Activated CD4-positive, alpha-beta T cell treated with anti-CD3 and anti-CD28 coated beads for 1 hour (primary cell): ENCODE results near the gene SLC35E3.
"Not testable (repeated sequence)": the region's sequence is repeated elsewhere in the genome, so short reads cannot be mapped to it uniquely, and the experiment has no call there.

Experiments used
- DNase-seq: peaks from one replicate; pipeline ENCODE4 v3.0.0-alpha.2; 2020

The SLC35E3 gene

DNA sequence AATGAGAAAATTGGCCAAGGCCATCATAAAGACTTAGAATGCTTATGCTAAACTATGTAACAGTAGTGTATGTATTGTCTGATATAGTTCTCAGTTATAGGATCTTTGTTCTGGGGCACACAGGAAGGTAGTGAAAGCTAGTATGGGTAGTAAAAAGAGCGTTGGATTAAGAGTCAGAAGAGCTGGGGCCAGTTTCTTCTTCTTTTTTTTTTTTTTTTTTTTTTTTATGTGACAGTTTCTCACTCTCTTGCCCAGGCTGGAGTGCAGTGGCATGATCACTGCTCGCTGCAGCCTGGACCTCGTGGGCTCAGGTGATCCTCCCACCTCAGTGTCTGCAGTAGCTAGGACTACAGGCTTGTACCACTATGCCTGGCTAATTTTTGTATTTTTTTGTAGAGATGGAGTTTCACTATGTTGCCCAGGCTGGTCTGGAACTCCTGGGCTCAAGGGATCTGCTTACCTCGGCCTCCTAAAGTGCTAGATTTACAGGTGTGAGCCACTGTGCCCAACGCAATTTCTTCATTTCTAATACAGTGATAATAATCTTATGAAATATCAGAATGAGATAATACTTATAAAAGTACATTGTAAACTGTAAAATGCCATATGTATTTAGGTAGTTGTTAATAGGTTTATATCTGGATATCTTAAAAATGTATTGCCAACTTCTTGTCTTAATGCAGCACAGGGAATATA is 69.4 kb downstream of the SLC35E3 start:
- DNase-seq = no peak

DNA sequence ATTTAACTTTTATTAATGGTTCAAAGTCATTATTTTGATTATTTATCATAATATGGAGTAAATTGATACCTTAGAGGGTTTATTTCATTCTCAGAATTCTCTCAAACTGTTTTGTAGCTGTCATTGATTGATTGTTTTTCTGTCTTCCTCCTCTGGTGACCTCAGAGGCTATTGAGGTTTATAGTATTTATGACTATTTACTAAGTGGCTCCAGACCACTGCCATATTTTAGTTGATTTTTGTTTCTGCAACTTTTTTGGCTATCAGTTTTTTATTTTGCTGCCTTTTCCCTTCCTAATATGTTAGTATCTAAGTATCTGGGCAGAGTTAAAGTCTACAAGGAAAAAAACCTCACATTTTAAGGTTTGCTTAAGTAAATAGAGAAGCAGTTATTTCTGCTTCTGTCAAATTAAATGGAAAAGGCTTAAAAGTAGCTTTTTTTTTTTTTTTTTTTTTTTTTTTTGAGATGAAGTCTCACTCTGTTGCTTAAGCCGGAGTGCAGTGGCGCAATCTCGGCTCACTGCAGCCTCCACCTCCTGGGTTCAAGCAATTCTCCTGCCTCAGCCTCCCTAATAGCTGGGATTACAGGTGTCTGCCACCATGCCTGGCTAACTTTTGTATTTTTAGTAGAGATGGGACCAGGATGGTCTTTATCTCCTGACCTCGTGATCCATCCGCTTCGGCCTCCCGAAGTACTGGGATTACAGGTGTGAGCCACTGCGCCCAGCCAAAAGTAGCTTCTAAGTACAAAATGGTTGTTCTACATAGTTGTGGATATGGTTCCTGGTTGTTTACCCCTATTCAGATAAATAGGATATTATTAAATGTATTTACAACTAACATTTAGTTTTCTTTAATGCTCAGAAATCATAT is 70.2 kb downstream of the SLC35E3 start:
- DNase-seq = no peak

DNA sequence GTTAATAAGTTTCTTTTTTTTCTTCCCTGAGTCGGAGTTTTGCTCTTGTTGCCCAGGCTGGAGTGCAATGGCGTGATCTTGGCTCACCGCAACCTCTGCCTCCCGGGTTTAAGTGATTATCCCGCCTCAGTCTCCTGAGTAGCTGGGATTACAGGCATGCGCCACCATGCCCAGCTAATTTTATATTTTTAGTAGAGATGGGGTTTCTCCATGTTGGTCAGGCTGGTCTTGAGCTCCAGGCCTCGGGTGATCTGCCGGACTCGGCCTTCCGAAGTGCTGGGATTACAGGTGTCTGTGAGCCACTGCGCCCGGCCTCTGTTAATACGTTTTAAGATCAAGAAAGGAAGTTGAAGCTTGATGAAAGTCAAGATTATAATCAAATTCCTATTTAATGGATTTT is 73.5 kb downstream of the SLC35E3 start:
- DNase-seq = not testable (repeated sequence)

DNA sequence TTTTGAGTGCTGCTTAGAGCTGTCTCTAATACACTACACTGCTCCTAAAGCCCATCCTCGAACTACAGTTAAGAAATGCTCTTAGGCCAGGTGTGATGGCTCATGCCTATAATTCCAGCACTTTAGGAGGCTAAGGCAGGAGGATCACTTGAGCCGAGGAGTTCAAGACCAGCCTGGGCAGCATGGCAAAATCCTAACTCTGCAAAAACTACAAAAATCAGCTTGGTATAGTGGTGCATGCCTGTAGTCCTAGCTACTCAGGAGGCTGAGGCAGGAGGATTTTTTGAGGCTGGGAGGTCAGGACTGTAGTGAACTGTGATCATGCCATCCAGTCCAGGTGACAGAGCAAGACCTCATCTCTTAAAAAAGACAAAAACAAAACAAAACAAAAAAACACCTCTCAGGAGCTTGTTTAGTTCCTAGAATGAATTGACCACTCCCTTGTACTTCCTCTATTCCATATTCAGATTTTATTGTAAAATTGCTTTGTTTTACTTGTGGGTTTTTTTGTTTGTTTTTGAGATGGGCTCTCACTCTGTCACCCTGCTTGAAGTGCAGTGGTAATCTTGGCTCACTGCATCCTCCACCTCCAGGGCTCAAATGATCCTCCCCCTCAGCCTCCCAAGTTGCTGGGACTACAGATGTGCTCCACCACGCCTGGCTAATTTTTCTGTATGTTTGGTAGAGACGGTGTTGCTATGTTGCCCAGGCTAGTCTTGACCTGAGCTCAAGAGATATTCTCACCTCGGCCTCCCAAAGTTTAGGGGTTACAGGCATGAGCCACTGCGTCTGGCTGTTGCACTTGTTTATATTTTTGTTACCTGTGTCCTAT is 75.6 kb downstream of the SLC35E3 start:
- no peak for DNase-seq

DNA sequence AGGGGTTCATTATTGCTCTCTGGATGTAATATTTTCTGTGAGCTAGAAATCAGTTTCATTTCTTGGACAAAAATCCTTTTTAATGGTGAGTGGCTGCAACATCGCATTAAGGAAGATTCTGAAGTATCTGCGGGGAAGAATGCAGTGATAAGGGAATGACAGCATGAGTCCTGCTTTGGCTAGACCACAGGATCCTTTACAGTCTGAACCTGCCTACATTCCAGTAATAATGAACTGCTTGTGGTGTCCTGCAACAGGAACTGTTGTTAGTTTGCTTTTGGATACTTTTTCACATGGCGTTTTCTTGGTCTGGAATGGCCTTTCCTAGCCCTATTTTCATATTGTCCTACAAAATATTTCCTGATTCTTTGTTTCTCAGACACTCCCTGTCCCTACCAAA is 77.7 kb downstream of the SLC35E3 start:
- no peak for DNase-seq

DNA sequence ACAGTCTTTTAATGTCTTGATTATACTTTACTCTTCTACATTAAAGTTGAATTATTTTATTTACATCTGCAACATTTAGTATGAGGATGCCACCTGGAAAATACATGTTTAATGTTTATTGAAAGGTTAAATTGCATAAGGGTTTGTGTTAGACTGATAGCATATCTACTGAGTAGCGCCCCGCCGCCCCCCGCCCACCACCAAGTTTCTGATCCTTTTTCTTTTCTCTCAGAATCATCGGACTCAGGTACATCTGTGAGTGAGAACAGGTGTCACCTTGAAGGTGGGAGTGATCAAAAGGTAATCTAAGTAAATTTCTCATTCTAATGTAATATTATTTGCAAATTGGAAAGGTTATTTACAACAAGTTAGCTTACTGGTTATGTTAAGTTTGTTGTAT is 78.2 kb downstream of the SLC35E3 start:
- no peak for DNase-seq

DNA sequence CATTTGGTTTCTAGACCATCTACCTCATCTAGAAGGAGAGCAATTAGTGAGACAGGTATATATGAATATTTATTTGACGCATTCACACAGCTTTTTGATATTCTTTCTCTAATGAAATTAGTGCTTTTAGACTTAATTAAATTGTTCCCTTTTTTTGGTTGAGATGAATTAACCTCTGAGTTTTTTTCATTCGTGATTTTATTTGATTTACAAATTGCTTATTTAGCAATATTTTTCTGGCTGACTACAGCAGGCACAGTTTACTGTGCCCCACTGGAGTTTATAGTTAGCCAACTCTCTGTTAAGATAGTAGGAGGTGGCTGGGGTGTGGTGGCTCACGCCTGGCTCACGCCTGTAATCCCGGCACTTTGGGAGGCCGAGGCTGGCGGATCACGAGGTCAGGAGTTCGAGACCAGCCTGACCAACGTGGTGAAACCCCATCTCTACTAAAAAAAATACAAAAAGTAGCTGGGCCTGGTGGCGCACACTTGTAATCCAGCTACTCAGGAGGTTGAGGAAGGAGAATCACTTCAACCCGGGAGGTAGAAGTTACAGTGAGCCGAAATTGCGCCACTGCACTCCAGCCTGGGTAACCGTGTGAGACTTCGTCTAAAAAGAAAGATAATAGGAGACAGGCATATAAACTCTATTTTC is 78.7 kb downstream of the SLC35E3 start:
- no peak for DNase-seq

DNA sequence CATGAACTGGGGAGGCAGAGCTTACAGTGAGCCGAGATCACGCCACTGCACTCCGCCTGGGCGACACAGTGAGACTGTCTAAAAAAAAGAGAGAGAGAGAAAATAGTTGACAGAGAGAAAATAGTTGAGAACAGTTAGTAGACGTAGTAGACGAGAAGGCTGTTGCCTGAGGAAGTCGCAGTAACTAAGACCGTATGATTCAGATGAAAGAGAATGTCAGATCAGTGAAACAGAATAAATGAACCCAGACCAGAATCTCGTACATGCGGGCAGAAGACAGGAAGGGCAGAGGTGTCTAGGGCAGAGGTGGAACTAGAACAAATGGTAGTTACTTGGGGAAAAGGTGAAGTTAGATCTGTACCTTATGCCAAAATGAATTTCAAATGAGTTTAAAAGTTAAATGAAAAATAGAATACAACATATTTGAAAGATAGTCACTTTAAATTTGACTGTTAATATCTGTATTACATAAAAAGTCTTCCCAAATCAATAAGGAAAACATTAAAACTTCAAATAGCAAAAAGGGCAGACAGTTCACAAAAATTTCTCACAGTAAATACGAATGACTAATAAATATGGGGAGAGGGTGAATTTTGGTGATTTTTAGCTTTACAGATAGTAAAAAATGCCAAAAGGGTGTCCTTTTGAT is 79.7 kb downstream of the SLC35E3 start:
- DNase-seq = no peak

DNA sequence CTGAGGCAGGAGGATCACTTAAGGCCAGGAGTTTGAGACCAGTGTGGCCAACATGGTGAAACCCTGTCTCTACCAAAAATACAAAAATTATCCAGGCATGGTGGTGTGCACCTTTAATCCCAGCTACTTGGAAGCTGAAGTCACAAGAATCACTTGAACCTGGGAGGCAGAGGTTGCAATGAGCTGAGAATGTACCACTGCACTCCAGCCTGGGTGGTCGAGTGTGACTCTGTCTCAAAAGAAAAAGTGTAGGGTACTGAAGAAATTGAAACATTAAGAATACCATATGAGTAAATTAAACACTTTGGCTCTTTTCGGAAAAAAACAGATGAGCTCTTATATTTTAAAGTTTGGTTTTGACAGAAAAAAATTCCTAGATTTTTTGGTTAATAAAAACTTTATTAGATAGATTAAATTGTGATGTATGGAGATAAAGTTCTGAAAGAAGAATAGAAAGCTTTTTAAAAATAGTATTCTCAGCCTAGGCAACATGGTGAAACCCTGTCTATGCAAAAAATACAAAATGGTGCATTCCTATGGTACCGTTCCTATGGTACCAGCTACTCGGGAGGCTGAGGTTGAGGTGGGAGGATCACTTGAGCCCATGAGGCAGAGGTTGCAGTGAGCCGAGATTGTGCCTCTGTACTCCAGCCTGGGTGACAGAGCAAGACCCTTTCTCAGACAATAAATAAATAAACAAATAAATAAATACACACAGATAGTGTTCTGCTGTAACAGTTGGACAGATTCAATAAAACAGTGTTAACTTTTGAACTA is 82.1 kb downstream of the SLC35E3 start:
- DNase-seq = no peak

DNA sequence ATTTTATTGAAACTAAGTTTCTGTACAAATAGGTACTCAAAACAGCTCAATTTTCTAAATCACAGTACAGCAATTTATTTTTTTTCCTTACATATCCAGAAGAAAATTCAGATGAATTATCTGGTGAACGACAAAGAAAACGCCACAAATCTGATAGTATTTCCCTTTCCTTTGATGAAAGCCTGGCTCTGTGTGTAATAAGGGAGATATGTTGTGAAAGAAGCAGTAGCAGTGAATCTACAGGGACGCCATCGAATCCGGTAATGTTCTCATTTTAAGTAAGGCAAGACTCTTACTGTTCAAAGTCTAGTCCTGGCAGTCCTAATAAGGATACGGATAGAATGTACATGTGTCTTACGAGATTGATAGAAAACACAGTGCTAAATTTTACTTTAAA is 82.7 kb downstream of the SLC35E3 start:
- no peak for DNase-seq
